Right lobe of liver (tissue), 4 donors: ENCODE results near the gene ZP1.

Experiments used
- CTCF ChIP-seq, 4 donors: fragments of 200-600 bp in 3 of 4; fragments of 450-650 bp in 1 of 4; IDR thresholded peaks; one replicate each; pipeline versions ENCODE4 v1.5.1 to v1.8.0; 2016 to 2022; ENCODE audit warnings: antibody characterized with exemption in 4 of 4, mild to moderate bottlenecking in 2 of 4
- POLR2A ChIP-seq: fragments of 450-650 bp; IDR thresholded peaks from one replicate; pipeline ENCODE4 v1.6.1; 2017; ENCODE audit warnings: antibody characterized with exemption, mild to moderate bottlenecking
- donor health status: DM: no; HTN: no; CAD: no.
- donor health status: DM: no; HTN: no; CAD: no.
- donor health status: DM: no; HTN: yes; CAD: no.

- TF ChIP-seq POLR2A (no peak), CTCF (IDR thresholded peaks at IDR 0.05) (no peak)
These were observed 49.4 kb downstream of the ZP1 start for GRCh38 chr11:60916669-60917206.
